A673 (cell line): ENCODE measurements around the gene CNOT2.

Experiments
- CTCF ChIP-seq: fragments of 300-800, 200-600 bp; sonication (generic); conservative IDR thresholded peaks from 2 replicates; pipeline ENCODE4 v1.5.1; 2017; ENCODE audit warnings: low read depth, mild to moderate bottlenecking, antibody characterized with exemption, low read length, moderate library complexity, mixed read lengths
- EZH2 ChIP-seq: fragments of 200-600 bp; sonication (generic); IDR thresholded peaks from 2 replicates; pipeline ENCODE4 v1.6.1; 2017; ENCODE audit warnings: borderline replicate concordance, low read depth, mild to moderate bottlenecking, mixed read lengths, antibody characterized with exemption, low read length; ENCODE audit not compliant: poor library complexity, severe bottlenecking

- TF ChIP-seq CTCF (no peak), EZH2 (no peak)
These were observed 110.8 kb downstream of the CNOT2 start for GRCh38 chr12:70353780-70354660.
